ENCODE measurements around the gene SYAP1.
"Not testable (repeated sequence)": the region's sequence is repeated elsewhere in the genome, so short reads cannot be mapped to it uniquely, and the experiment has no call there.

The SYAP1 gene

DNA sequence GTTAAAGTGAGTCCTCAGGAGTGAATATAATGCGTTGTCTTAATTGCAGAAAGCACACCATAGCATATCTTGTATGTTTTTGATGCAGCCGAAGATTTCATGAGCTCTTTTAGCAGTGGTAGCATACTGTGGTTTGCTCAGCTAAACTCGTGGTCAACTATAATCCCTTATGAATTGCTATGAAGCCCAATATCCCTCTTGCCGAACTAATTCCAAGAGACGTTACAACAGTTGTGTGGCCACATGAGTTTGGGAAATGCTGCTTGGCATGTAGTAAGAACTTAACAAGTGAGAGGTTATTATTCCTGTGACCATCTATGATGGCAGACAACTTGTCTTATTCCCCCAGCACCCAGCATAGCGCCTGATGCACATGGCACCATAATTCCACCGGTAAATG is 30.7 kb downstream of the SYAP1 start:
- TF ChIP-seq, protein P1, sequence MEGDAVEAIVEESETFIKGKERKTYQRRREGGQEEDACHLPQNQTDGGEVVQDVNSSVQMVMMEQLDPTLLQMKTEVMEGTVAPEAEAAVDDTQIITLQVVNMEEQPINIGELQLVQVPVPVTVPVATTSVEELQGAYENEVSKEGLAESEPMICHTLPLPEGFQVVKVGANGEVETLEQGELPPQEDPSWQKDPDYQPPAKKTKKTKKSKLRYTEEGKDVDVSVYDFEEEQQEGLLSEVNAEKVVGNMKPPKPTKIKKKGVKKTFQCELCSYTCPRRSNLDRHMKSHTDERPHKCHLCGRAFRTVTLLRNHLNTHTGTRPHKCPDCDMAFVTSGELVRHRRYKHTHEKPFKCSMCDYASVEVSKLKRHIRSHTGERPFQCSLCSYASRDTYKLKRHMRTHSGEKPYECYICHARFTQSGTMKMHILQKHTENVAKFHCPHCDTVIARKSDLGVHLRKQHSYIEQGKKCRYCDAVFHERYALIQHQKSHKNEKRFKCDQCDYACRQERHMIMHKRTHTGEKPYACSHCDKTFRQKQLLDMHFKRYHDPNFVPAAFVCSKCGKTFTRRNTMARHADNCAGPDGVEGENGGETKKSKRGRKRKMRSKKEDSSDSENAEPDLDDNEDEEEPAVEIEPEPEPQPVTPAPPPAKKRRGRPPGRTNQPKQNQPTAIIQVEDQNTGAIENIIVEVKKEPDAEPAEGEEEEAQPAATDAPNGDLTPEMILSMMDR (IDR thresholded peaks at IDR 0.05; ENCODE audit: insufficient read depth, low read length, missing control alignments) = no peak
- H3K4me3 ChIP-seq (ENCODE audit: low read depth, low read length) = no peak overlapping the region
- POLR2A ChIA-PET = interaction anchor here (0.6 kb wide), 1 partner anchor 1185 kb away, joined by 3 read pairs; no protein-coding TSS in a partner anchor
- DNase-seq (ENCODE audit: low read depth, low spot score) = no peak
- CTCF ChIA-PET = no interaction called here

GRCh38 chrX:16754019-16754418 is 34.6 kb downstream of the SYAP1 start:
- no peak for DNase-seq (ENCODE audit: low read depth, low spot score)
- CTCF ChIA-PET = interaction anchor here (1.0 kb wide), 1 partner anchor 15 kb away, joined by 4 read pairs; no protein-coding TSS in a partner anchor

DNA sequence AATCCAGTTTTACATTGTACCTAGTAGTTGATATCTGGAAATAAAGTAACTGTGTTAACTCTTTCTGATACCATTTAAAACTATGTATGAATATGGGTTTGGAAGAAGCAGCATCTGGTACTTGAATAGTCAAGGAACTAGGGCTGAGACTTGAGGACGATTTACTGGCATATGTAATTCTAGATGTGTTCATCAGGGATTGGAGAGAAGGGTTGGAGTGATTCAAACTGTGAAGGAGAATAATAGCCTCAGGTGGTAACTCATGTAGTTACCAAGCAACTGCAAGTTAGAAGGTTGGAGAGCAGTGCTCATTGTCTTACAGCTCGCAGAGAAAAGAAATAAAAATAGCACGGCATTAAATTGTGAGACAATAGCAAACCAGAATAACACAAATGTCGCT is 37.3 kb downstream of the SYAP1 start:
- no peak for DNase-seq (ENCODE audit: low read depth, low spot score)
- CTCF ChIA-PET = interaction anchor here (0.8 kb wide), 1 partner anchor 9 kb away, joined by 3 read pairs; no protein-coding TSS in a partner anchor
- POLR2A ChIA-PET = no interaction called here
- TF ChIP-seq, protein P1 (IDR thresholded peaks at IDR 0.05; ENCODE audit: insufficient read depth, low read length, missing control alignments) = no peak
- no peak overlapping the region for H3K4me3 ChIP-seq (ENCODE audit: low read depth, low read length)

More at GRCh38 chrX:16754019-16754418, 34.6 kb downstream of the SYAP1 start:
- H3K4me3 ChIP-seq (ENCODE audit: low read depth, low read length) = no peak overlapping the region
- POLR2A ChIA-PET = no interaction called here
- TF ChIP-seq, protein P1 (IDR thresholded peaks at IDR 0.05; ENCODE audit: insufficient read depth, low read length, missing control alignments) = no peak

- CTCF ChIA-PET; H3K4me3 ChIP-seq (ENCODE audit: low read depth, low read length); POLR2A ChIA-PET; DNase-seq (ENCODE audit: low read depth, low spot score): not testable (repeated sequence)
Observed at GRCh38 chrX:16761500-16761899, 42.1 kb downstream of the SYAP1 start.

GRCh38 chrX:16762579-16762978 is 43.2 kb downstream of the SYAP1 start:
- H3K4me3 ChIP-seq (ENCODE audit: low read depth, low read length) = no peak overlapping the region
- DNase-seq (ENCODE audit: low read depth, low spot score) = no peak
- CTCF ChIA-PET = no interaction called here
- TF ChIP-seq, protein P1 (IDR thresholded peaks at IDR 0.05; ENCODE audit: insufficient read depth, low read length, missing control alignments) = no peak
- POLR2A ChIA-PET = no interaction called here

- no peak for DNase-seq (ENCODE audit: low read depth, low spot score)
- CTCF ChIA-PET = interaction anchor here (1.0 to 1.2 kb wide), 2 partner anchors 9 to 21 kb away, joined by 3 to 4 read pairs; no protein-coding TSS in a partner anchor
- TF ChIP-seq, protein P1 (IDR thresholded peaks at IDR 0.05; ENCODE audit: insufficient read depth, low read length, missing control alignments) = no peak
- POLR2A ChIA-PET = interaction anchor here (1.1 kb wide), 1 partner anchor 19 kb away, joined by 3 read pairs; no protein-coding TSS in a partner anchor
- no peak overlapping the region for H3K4me3 ChIP-seq (ENCODE audit: low read depth, low read length)
Observed at GRCh38 chrX:16765594-16765993, 46.2 kb downstream of the SYAP1 start.

DNA sequence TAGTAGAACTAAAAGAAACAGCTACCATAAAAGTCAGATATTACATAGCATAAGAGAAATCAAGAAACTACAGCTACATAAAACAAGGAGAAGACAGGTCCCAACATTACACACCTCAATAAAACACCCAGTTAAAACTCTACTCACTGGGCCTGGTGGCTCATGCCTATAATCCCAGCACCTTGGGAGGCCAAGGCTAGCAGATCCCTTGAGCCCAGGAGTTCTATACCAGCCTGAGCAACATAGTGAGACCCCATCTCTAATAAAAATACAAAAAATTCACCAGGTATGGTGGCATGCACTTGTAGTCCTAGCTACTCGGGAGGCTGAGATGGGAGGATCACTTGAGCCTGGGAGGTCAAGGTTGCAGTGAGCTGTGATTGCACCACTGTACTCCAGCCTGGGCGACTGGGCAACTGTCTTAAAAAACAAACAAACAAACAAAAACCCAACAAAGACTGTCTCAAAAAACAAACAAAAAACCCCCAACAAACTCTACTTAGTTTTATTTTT is 51.6 kb downstream of the SYAP1 start:
- ChIA-PET CTCF (no interaction called here), POLR2A (interaction anchor here (1.0 kb wide), 1 partner anchor 12 kb away, joined by 3 read pairs; no protein-coding TSS in a partner anchor)
- TF ChIP-seq, protein P1 (IDR thresholded peaks at IDR 0.05; ENCODE audit: insufficient read depth, low read length, missing control alignments) = no peak
- H3K4me3 ChIP-seq (ENCODE audit: low read depth, low read length) = no peak overlapping the region
- no peak for DNase-seq (ENCODE audit: low read depth, low spot score)

Measured in AG04449 (cell line).